NCI-H1092 treated with DMSO at 0.1 percent for 48 hours (cell line): Measurements from ENCODE around the gene TRIM38.
"Not testable (repeated sequence)": the region's sequence is repeated elsewhere in the genome, so short reads cannot be mapped to it uniquely, and the experiment has no call there.

Experiments used
- DNase-seq: peaks from one replicate; lab custom pipeline; 2025; lab: John Stamatoyannopoulos, UW

TRIM38 gene

DNA sequence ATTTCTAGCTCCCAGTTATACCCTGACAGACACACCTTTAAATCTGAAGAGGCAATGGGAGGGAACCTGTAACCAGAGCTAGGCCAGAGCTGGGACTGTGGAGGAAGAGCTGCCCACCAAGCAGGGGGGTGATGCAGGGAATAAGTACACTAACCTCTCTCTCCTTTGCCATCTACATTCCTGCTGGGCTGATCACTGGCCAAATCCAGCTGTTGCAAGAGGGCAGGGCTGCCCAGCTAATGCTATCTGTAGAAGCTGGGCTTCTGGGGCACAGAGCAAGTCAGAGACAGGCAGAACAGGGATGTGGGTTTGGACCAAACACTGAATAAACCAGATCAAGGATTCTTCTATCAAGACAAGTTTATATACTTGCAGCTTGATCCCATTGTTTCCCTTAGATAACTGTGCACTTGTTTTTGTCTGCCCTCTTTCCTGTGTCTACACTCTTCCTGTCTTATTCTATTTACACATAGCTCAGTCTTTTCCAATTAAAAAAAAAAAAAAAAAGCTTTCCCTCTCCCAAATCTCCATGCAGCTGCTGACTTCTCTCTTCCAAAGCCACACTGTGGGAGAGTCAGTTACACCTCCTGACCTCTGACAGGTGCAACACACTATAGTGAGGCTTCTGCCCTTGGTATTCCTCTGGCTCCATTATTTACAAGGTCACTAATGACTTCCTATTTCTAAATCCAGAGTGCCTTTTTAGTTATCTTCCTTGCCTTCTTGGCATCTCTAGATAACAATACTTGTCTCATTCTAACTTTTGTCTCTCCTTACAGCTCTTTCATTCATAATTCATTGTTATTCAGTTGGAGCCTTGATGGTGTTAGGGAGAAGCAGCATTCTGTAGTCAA is 43.7 kb downstream of the TRIM38 start:
- DNase-seq: no peak

DNA sequence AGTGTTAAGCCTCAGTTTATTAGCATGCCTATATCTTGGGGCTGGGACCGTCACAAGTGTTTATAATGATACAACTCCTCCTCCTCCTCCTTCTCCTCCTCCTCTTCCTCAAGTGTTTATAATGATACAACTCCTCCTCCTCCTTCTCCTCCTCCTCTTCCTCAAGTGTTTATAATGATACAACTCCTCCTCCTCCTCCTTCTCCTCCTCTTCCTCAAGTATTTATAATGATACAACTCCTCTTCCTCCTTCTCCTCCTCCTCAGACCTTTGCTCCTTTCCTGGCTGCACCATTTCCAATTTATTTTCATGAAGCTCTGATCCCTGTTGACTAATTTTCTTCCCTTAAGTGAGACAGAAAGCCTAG is 44.3 kb downstream of the TRIM38 start:
- not testable (repeated sequence) for DNase-seq

DNA sequence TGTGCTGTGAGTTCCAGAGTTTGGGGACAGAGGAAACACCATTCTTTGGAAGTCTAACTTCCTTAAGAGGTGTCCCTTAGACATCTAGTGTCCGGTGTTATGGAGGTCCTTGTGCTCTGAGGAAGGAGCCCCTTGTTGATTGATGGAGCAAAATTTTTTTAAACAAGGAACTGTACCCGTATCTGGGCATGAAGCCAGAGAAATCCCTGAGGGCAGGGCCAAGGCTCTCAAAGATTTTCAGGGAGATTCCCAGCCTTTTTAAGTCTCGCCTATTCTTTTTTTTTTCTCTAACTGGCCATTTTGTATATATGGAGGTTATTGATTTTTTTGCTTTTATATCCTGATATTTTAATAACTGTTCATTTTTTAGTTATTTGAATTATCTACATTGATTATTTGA is 45.9 kb downstream of the TRIM38 start:
- no peak for DNase-seq

DNA sequence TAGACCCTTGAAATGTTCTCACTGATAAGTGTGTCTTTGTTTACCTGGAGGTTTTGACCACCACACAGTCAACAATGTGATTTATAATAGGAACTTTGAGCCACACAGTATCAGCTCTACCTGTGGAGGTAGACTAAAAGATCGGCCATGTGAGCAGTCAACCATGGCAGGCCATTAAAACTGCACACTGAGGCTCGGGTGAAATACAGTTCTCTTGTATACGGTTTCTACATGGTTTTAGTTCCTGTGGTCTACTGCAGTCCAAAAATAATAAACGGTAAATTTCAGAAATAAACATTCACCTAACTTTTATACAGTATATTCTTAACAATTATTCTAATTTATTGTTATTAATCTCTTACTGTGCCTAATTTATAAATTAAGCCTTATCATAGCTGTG is 47.2 kb downstream of the TRIM38 start:
- DNase-seq: no peak

DNA sequence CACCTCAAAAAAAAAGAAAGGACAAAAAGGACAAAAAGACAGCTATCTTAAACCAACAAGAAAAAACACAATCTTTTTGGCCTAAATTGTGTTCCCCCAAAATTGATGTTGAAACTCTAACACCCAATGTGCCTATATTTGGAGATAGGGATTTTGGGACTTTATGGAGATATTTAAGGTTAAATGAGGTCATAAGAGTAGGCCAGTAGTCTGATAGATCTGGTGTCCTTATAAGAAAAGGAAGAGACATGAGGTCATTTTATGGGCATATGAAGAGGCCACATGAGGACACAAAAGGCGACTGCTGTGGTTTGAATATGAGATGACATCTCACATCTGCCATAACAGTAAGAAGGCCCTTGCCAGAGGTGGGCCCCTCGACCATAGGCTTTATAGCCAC is 49.5 kb downstream of the TRIM38 start:
- no peak for DNase-seq

DNA sequence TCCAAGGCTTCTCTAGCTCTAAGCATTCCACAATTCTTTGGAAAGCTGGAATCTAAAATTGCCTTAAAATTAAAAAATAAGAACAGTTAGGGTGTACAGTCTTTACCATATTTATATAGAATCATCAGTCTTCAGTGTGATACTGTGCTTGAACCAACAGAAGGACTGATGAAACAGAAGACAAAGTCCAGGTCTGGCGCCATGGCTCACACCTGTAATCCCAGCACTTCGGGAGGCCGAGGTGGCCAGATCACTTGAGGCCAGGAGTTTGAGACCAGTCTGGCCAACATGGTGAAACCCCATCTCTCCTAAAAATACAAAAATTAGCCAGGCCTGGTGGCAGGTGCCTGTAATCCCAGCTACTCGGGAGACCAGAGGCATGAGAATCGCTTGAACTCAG is 51.8 kb downstream of the TRIM38 start:
- DNase-seq: not testable (repeated sequence)

DNA sequence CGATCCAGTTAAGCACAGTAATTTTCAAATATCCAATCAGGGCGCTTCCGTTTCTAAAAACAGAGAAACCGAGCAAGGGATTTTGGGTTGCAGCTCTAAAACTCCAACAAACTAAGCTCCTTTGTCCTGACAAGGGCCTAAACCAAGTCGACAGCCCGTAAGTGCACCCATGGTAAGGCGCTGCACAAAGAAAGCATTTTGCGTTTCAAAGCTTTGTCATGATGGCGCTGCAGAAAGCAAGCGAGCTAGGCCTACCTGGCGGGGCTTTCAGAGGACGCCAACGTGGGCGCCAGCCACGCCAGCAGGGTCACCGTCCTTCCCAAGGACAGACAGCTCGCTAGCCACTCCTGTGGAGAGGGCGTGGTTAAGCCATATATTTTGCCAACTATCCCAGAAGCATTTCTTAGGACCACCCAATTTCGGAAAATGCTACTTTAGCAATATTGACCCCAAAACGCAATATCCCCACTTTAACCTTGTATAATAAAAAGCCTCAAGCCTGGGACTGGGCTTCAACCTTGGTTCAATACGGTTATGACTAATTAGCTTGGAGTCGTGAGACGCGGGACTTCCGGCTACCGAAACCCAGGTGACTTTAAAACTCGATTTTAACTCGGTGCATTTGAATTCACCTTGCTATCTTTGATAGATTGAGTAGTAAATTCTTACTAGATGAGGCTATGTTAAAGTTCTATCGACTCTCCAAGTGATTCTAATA is 53.8 kb downstream of the TRIM38 start:
- DNase-seq: no peak

DNA sequence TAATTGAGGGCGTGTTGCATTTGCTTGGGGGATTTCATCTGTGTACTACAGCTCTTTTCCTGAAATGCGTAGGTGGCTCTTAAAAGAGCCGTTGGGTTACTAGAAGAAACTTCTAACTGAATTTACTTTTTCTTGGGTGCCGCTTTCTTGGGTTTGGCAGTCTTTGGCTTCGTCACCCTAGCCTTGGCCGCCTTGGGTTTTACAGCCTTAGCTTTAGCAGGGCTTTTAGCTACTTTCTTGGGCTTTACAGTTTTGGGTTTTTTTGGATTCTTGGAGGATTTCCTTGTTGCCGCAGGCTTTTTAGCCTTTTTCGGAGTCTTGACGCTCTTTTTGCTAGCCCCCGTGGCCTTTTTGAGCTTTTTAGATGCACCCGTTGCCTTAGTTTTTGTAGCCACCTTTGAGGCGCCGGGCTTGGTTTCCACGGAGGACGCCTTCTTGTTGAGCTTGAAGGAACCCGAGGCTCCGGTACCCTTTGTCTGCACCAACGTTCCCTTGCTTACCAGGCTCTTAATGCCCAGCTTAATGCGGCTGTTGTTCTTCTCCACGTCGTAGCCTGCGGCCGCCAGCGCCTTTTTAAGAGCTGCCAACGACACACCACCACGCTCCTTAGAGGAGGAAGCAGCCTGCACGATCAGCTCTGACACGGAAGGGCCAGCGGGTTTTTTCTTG is 54.5 kb downstream of the TRIM38 start:
- DNase-seq: no peak

DNA sequence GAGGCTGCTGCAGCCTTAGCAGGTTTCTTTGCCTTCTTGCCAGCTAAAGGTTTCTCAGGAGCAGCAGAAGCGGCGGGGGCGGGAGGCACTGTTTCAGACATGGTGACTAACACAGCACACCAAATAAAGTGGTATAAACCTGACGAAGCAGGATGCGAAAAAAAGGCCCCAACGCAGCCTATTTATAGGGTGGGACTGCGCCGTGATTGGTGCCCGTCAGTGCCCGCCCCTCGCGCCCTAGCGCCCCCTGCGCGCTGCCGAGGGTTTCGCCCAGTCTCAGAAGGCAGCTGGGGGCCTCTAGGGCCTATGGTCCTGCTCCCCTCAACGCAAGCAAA is 55.0 kb downstream of the TRIM38 start:
- no peak for DNase-seq

DNA sequence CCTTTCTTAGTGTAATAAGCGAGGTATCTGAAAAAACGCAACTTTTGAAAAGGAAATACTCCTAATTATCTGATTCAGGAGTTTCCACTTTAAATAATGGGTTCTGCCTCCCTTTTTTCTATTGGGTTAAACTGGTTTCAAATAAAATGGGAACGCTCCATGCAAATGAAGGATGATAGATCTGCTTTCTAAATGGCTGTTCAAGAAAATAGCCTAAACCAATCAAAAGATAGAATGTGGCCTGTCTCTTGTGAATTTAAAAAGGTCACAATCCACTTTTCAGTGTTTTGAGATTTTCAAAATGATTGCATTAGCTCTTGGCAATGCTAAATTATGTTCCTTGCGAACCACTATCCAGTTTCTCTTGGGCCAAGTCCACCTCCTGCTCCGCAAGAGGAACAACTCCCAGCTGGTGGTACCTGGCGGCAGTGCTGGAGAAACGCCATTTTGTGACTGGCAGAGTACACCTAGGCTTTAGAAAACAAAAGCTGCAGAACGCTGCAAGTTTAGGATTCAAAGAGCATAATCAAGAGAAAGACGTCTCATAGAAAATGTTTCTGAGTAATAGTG is 56.7 kb downstream of the TRIM38 start:
- no peak for DNase-seq

DNA sequence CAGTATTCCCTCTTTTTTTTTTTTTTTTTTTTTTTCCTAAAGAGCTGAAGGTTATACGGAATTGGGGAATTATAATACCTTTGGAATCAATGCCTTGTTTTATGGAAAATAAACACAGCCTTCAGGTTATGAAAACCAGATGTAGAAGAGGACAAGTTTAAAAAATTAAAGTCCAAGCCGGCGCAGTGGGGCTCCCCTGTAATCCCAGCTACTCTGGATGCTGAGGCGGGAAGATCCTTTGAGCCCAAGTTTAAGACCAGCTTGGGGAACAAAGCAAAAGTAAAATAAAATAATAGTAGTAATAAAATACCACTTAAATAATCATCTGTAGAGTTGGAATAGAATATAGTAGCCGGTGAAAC is 57.3 kb downstream of the TRIM38 start:
- no peak for DNase-seq

DNA sequence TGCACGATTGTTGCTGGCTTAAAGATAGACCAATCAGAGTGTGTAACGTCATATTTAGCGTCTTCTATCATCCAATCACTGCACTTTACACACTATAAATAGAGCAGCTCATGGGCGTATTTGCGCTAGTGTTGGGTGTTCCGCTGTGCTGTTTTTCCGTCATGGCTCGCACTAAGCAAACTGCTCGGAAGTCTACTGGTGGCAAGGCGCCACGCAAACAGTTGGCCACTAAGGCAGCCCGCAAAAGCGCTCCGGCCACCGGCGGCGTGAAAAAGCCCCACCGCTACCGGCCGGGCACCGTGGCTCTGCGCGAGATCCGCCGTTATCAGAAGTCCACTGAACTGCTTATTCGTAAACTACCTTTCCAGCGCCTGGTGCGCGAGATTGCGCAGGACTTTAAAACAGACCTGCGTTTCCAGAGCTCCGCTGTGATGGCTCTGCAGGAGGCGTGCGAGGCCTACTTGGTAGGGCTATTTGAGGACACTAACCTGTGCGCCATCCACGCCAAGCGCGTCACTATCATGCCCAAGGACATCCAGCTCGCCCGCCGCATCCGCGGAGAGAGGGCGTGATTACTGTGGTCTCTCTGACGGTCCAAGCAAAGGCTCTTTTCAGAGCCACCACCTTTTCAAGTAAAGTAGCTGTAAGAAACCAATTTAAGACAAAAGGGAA is 57.9 kb downstream of the TRIM38 start:
- DNase-seq: peak; percentile 85

DNA sequence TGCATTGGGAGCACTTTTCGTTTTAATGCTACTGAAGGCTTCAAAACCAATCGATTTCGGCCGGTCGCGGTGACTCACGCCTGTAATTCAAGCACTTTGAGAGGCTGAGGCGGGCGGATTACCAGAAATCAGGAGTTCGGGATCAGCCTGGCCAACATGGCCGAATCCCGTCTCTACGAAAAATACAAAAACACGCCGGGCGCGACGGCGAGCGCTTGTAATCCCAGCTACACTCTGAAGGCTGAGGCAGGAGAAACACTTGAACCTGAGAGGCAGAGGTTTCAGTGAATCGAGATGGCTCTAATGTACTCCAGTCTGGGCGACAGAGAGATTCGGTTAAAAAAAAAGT is 58.4 kb downstream of the TRIM38 start:
- no peak for DNase-seq

DNA sequence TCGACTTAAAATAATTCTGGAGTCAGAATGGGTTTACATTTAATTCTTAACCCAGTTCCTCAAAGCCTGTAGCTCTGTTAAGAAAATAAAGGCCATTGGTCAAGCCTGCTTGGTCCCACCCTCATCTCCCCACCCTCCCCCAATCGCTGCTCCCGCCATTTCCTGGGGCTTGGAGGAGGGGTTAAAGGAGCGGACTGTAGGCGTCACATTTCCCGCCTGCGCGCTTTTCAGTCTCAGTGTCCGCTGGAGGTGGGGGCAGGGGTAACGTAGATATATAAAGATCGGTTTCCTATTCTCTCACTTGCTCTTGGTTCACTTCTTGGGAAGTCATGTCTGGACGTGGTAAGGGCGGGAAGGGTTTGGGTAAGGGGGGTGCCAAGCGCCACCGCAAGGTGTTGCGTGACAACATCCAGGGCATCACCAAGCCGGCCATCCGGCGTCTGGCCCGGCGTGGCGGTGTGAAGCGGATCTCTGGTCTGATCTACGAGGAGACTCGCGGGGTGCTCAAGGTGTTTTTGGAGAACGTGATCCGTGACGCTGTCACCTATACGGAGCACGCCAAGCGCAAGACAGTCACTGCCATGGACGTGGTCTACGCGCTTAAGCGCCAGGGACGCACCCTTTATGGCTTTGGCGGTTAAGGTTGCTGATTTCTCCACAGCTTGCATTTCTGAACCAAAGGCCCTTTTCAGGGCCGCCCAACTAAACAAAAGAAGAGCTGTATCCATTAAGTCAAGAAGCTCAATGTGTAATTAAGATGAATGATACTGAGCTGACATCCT is 58.9 kb downstream of the TRIM38 start:
- DNase-seq: peak; percentile 92

DNA sequence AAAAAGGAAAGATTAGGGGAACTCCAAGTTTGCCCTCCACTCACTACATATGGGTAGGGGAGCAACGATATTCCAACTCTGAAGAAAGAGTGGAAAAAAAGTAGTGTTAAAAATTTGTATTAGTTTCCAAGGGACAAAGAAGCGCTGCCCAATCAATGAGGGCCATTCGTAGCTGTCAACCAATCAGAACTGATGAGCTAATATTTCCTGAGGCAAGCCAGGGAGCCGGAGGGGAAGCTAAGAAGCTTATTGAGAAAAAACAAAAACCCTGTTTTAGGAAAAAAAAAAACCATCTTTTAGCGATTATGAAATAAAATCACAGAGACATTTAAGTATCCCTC is 59.5 kb downstream of the TRIM38 start:
- DNase-seq: peak; percentile 70

DNA sequence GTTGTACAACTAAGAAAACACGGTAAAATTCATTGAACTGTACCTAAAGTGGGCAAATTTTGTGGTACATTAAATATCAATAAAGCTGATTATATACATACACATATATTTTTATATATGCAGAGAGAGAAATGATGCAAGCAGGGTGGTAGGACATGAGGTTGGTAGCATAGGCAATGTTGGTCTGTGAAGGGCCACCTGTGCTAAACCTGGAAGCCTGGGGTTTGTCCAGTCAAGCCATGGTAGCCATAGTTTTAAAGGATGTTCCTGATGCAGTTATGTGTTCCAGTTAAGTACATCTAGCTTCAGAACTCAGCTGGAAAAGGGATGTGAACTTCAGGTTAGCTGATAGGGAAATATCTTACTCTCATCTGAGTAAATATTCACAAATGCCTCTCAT is 60.1 kb downstream of the TRIM38 start:
- no peak for DNase-seq

DNA sequence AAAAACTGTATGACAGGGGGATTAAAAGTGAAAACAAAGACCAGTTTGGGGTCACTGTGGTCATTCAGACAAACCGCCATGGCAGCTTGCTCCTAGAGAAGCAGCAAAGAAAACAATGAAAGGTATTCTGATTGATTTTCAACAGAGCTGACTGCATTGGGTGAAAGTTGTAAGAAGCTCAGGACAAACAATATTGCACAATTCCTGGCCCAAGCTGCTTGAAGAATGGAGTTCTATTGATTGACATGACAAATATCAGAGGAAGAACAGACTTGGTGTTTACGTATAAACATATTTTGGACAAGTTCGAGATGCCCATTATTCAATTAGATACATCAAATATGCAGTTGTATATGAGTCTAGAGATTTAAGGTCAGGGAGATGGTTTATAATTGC is 62.0 kb downstream of the TRIM38 start:
- no peak for DNase-seq

DNA sequence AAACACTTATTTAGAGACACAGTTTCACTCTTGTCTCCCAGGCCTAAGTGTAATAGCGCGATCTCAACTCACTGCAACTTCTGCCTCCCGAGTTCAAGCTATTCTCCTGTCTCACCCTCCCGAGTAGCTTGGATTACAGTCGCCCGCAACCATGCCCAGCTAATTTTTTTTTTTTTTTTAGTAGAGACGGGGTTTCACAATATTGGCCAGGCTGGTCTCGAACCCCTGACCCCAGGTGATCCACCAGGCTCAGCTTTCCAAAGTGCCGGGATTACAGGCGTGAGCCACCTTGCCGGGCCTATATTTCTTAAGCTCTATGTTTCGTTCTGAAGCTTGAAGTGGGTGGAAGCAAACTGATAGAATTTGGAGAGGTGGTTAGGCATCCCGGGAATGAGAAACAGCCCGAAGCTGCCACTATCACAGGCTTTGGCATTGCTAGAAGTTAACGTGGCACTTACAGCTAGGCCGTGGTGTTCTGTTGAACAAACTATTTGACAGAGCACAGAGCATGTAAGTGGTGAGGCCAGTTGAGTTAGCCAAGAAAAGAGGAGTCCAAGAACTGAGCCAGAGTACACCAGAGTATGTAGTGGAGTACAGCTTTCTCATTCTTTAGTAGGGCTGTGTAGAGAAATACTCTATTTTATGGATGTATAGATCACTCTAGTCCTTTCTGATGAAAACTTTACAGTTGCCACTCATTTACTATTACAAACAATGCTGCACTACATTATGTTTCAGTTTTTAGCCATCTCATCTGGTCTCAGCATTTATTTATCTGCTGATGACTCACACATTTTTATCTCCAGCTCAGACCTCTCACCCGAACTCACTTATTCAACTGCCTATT is 62.7 kb downstream of the TRIM38 start:
- no peak for DNase-seq

DNA sequence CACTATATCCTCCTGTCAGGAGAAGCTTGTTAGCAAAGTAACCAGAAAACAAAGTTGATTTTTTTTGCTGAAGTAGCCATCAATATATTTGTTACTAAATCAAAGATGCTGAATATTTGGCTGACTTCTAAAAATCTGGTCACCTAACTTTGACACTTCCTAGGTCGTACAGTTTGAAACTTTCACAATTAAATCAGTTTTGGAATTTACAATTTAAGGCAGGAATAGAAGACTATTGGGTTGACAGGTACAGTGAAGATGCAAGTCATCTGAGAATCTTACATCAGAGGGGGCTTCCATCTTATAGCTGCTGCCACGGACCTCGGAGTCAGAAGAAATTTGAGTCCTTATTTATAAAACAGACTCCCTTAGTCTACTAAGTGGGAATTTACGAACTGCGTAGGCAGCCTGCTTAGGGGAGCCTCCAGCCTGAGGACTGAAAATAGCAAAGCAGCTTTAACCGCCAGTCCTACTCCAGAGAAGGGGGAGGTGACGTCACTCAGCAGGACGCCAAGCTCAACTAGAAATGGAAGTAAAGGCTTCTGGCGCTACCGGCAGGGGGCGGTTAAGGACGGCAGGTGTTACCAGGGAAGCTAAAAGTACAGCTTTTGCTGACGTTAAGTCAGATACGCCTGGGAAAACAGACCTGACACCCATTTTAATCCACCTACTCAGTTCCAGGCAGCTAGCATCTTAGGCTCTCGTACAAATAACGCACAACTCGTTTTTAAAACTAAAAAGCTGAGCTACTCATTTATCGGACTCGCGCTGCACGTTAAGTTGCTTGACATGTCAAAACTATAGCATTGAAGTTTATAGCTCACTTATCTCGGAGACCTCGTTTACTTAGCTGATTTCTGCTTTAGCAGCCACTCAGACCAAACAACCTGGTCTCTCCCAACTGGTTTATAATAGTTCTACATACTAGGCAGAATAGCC is 63.6 kb downstream of the TRIM38 start:
- peak; percentile 84 for DNase-seq
